Esophagus muscularis mucosa (tissue), 4 donors: ENCODE results near the gene ABCA3. TPM values are rescaled to one million over a fixed set of nuclear protein-coding genes. Genes with fewer than 3 reads are reported as not detected.

Experiments
- DNase-seq: peaks from one replicate; pipeline ENCODE4 v3.0.0-alpha.2; 2017; ENCODE audit errors: extremely low spot score
- H3K27ac ChIP-seq, 4 donors: fragments of 200-600 bp; sonication (generic); replicated peaks in 1 of 4; 1 replicate in 3 of 4; 2 replicates in 1 of 4; pipeline ENCODE4 v1.5.1; 2016 to 2019; ENCODE audit warnings: mild to moderate bottlenecking in 1 of 4
- H3K27me3 ChIP-seq, 4 donors: fragments of 200-600 bp; sonication (generic); one replicate each; pipeline versions ENCODE4 v1.5.1 to v1.6.0; 2016 to 2019
- H3K36me3 ChIP-seq, 4 donors: fragments of 200-600 bp; sonication (generic); one replicate each; pipeline ENCODE4 v1.5.1; 2016 to 2019
- H3K4me1 ChIP-seq, 4 donors: fragments of 200-600 bp; sonication (generic); one replicate each; pipeline ENCODE4 v1.5.1; 2016 to 2019
- H3K4me3 ChIP-seq, 4 donors: fragments of 200-600 bp; sonication (generic); 1 replicate in 2 of 4; 2 replicates in 2 of 4; pipeline ENCODE4 v1.5.1; 2016 to 2019; ENCODE audit warnings: mild to moderate bottlenecking in 4 of 4, moderate library complexity in 1 of 4
- H3K9me3 ChIP-seq, 4 donors: fragments of 200-600 bp; sonication (generic); 1 replicate in 3 of 4; 2 replicates in 1 of 4; pipeline ENCODE4 v1.5.1; 2016 to 2019
- CTCF ChIP-seq, 3 experiments: fragments of 200-600 bp in 2 of 3; fragments of 450-650 bp in 1 of 3; sonication (generic) in 2 of 3; IDR thresholded peaks; one replicate each; pipeline ENCODE4 v1.5.1; 2017 to 2019; ENCODE audit warnings: antibody characterized with exemption in 3 of 3, mild to moderate bottlenecking in 2 of 3, moderate library complexity in 1 of 3
- EP300 ChIP-seq: sonication (generic); formaldehyde crosslinking; IDR thresholded peaks from one replicate; pipeline ENCODE4 v1.6.1; 2017; ENCODE audit warnings: antibody characterized with exemption
- POLR2A ChIP-seq: fragments of 450-650 bp; IDR thresholded peaks from one replicate; pipeline ENCODE4 v1.6.1; 2017; ENCODE audit warnings: antibody characterized with exemption, moderate library complexity, mild to moderate bottlenecking, low read depth
- POLR2AphosphoS5 ChIP-seq, 2 donors: sonication (generic); formaldehyde crosslinking; IDR thresholded peaks; one replicate each; pipeline ENCODE4 v1.6.1; 2017; ENCODE audit warnings: antibody characterized with exemption in 2 of 2
- WGBS: methylation state at CpG from one replicate; pipeline ENCODE4 v1.1.5; 2018; 5-methylcytosine and 5-hydroxymethylcytosine counted together
- intact Hi-C: fragments of 100-400 bp; cut with DNase I; formaldehyde crosslinking; loops from one replicate; pipeline ENCODE4 v1.15.1; 2023
- total RNA-seq, 4 donors: library from RNA; depleted of rRNA; stranded (reverse); fragments of >200 nt; gene quantifications; one replicate each; pipeline versions ENCODE4 v1.1.0 to v1.2.1, GENCODE V29; 2016

Gene ABCA3
- total RNA-seq, 4 donors from 2014 or later: 10.4 to 30.7 (median 18.1) TPM

- H3K4me1 ChIP-seq: peaks cover 21 to 34% (median 30%) of the 10 kb centered on the region in 4 donors
- H3K9me3 ChIP-seq: no peaks in the 10 kb centered on the region
- no peak overlapping the region for H3K4me3 ChIP-seq
- WGBS: 93% methylated on average over 10 of the region's 51 CpGs
- no peak for DNase-seq
- no peak overlapping the region for H3K27ac ChIP-seq
- peaks cover 65 to 71% (median 68%) of the 10 kb centered on the region in 4 donors for H3K36me3 ChIP-seq
- intact Hi-C loops: no loop called here
- TF ChIP-seq CTCF (IDR thresholded peaks at IDR 0.05) (no peak), POLR2A (no peak), POLR2AphosphoS5 (IDR thresholded peaks at IDR 0.05) (no peak), EP300 (no peak)
- peaks cover 9 to 65% (median 17%) of the 10 kb centered on the region in 4 donors for H3K27me3 ChIP-seq
Observed at GRCh38 chr16:2233872-2234812, 106.4 kb downstream of the ABCA3 start.

- H3K9me3 ChIP-seq: no peaks in the 10 kb centered on the region
- peaks cover 9 to 65% (median 17%) of the 10 kb centered on the region in 4 donors for H3K27me3 ChIP-seq
- H3K4me3 ChIP-seq: no peak overlapping the region
- WGBS: no CpG with 5 or more reads among the region's 28 CpGs
- H3K27ac ChIP-seq: no peak overlapping the region
- DNase-seq: no peak
- H3K36me3 ChIP-seq: peaks cover 69 to 78% (median 77%) of the 10 kb centered on the region in 4 donors
- peaks cover 21 to 27% (median 26%) of the 10 kb centered on the region in 4 donors for H3K4me1 ChIP-seq
- no peak for TF ChIP-seq POLR2A
- TF ChIP-seq EP300: no peak
- no peak for TF ChIP-seq POLR2AphosphoS5 (IDR thresholded peaks at IDR 0.05)
- TF ChIP-seq CTCF (IDR thresholded peaks at IDR 0.05): no peak
- intact Hi-C loops: no loop called here
Observed at GRCh38 chr16:2233046-2233775, 107.3 kb downstream of the ABCA3 start.

GRCh38 chr16:2232094-2232990 is 108.2 kb downstream of the ABCA3 start:
- intact Hi-C loops: no loop called here
- DNase-seq: no peak
- Histone ChIP-seq H3K4me1 (peaks cover 13 to 18% (median 18%) of the 10 kb centered on the region in 4 donors), H3K36me3 (peaks cover 69 to 86% (median 83%) of the 10 kb centered on the region in 4 donors), H3K27ac (no peak overlapping the region), H3K9me3 (no peaks in the 10 kb centered on the region), H3K27me3 (peaks cover 9 to 57% (median 14%) of the 10 kb centered on the region in 4 donors), H3K4me3 (no peak overlapping the region)
- WGBS: 92% methylated on average over 13 of the region's 41 CpGs
- no peak for TF ChIP-seq POLR2A
- TF ChIP-seq CTCF (IDR thresholded peaks at IDR 0.05): no peak
